Adipose tissue (tissue), 3 donors: ENCODE measurements around the gene POLR1E. TPM values are rescaled to one million over a fixed set of nuclear protein-coding genes. Genes with fewer than 3 reads are reported as not detected.
"Not testable (repeated sequence)": the region's sequence is repeated elsewhere in the genome, so short reads cannot be mapped to it uniquely, and the experiment has no call there.

Experiments used
- H3K27ac ChIP-seq: one replicate; pipeline ENCODE4 v1.5.1; 2013; ENCODE audit warnings: low read depth, low read length
- WGBS, 3 donors: extraction: QIAGEN DNeasy Blood & Tissue Kit; methylation state at CpG; one replicate each; pipeline ENCODE4 v1.1.7; 2013; 5-methylcytosine and 5-hydroxymethylcytosine counted together
- polyA plus RNA-seq, 3 donors: library from polyadenylated mRNA; stranded (reverse); fragments of 200-250 nt; gene quantifications; one replicate each; pipeline ENCODE4 v1.2.3, GENCODE V29; 2013
- donor health status: healthy with polysubstance abuse.
- donor health status: Bipolar disorder and iron deficiency.
- donor health status: healthy.

Gene POLR1E
- polyA plus RNA-seq, 3 donors: 27.7 to 30.6 (median 29.2) TPM

- no peak overlapping the region for H3K27ac ChIP-seq
- WGBS, 3 donors: 92 to 96% (median 93%) methylated on average over 5 of the region's 5 CpGs
These were observed 9.8 kb downstream of the POLR1E start for GRCh38 chr9:37495571-37495970.

GRCh38 chr9:37496020-37496419, 10.3 kb downstream of the POLR1E start:
- 64 to 99% (median 77%) methylated on average over 4 of the region's 4 CpGs for WGBS, 3 donors
- no peak overlapping the region for H3K27ac ChIP-seq

- 95 to 98% (median 95%) methylated on average over 3 of the region's 3 CpGs for WGBS, 3 donors
- no peak overlapping the region for H3K27ac ChIP-seq
These were observed 11.6 kb downstream of the POLR1E start for GRCh38 chr9:37497320-37497719.

- no peak overlapping the region for H3K27ac ChIP-seq
- WGBS, 3 donors: 56 to 93% (median 91%) methylated on average over 3 of the region's 3 CpGs
These were observed 12.7 kb downstream of the POLR1E start for GRCh38 chr9:37498457-37498856.

GRCh38 chr9:37499297-37499696, 13.5 kb downstream of the POLR1E start:
- no peak overlapping the region for H3K27ac ChIP-seq
- 90 to 98% (median 95%) methylated on average over 6 of the region's 6 CpGs for WGBS, 3 donors

- H3K27ac ChIP-seq: no peak overlapping the region
- WGBS, 3 donors: 36 to 97% (median 68%) methylated on average over 2 of the region's 2 CpGs
These were observed 16.3 kb downstream of the POLR1E start for GRCh38 chr9:37501957-37502596.

- 76 to 99% (median 78%) methylated on average over 3 of the region's 3 CpGs for WGBS, 3 donors
These were observed 18.0 kb downstream of the POLR1E start for GRCh38 chr9:37503736-37504135.

GRCh38 chr9:37504605-37505004, 18.9 kb downstream of the POLR1E start:
- 86 to 96% (median 90%) methylated on average over 5 of the region's 5 CpGs for whole genome bisulfite sequencing, 3 donors
- no peak overlapping the region for H3K27ac ChIP-seq

More at GRCh38 chr9:37503736-37504135, 18.0 kb downstream of the POLR1E start:
- H3K27ac ChIP-seq: peak overlapping the region; percentile 28

GRCh38 chr9:37507566-37508134, 21.9 kb downstream of the POLR1E start:
- H3K27ac ChIP-seq: no peak overlapping the region

GRCh38 chr9:37508135-37508833, 22.5 kb downstream of the POLR1E start:
- H3K27ac ChIP-seq: no peak overlapping the region
- WGBS, 3 donors: 77 to 81% (median 79%) methylated on average over 5 of the region's 5 CpGs

More at GRCh38 chr9:37507566-37508134, 21.9 kb downstream of the POLR1E start:
- WGBS, 3 donors: 91 to 94% (median 93%) methylated on average over 11 of the region's 11 CpGs

- no peak overlapping the region for H3K27ac ChIP-seq
- 90 to 92% (median 91%) methylated on average over 3 of the region's 3 CpGs for WGBS, 3 donors
These were observed 23.1 kb downstream of the POLR1E start for GRCh38 chr9:37508834-37509206.

GRCh38 chr9:37509536-37509935, 23.8 kb downstream of the POLR1E start:
- no peak overlapping the region for H3K27ac ChIP-seq
- 87 to 92% (median 91%) methylated on average over 7 of the region's 7 CpGs for WGBS, 3 donors

- H3K27ac ChIP-seq: not testable (repeated sequence)
- WGBS, 3 donors: 90 to 95% (median 94%) methylated on average over 5 of the region's 5 CpGs
These were observed 24.3 kb downstream of the POLR1E start for GRCh38 chr9:37510053-37510452.

- WGBS, 3 donors: 87 to 90% (median 87%) methylated on average over 15 of the region's 15 CpGs
- H3K27ac ChIP-seq: no peak overlapping the region
These were observed 25.6 kb downstream of the POLR1E start for GRCh38 chr9:37511016-37512010.

GRCh38 chr9:37512437-37512836, 26.7 kb downstream of the POLR1E start:
- no peak overlapping the region for H3K27ac ChIP-seq
- 80 to 85% (median 85%) methylated on average over 12 of the region's 12 CpGs for WGBS, 3 donors

GRCh38 chr9:37514415-37514814, 28.7 kb downstream of the POLR1E start:
- 98% methylated on average over 10 of the region's 10 CpGs for WGBS, 3 donors
- not testable (repeated sequence) for H3K27ac ChIP-seq

GRCh38 chr9:37514999-37515398, 29.3 kb downstream of the POLR1E start:
- WGBS, 3 donors: 90 to 94% (median 94%) methylated on average over 7 of the region's 7 CpGs
- no peak overlapping the region for H3K27ac ChIP-seq

GRCh38 chr9:37515620-37516258, 30.0 kb downstream of the POLR1E start:
- no peak overlapping the region for H3K27ac ChIP-seq
- WGBS, 3 donors: 92 to 94% (median 94%) methylated on average over 14 of the region's 14 CpGs
